Peyer's patch (tissue), 4 donors: ENCODE results near the gene SPHK2.

Source experiments
- CTCF ChIP-seq, 6 experiments: fragments of 450-650 bp in 4 of 6; fragments of 200-600 bp in 2 of 6; sonication (generic) in 1 of 6; IDR thresholded peaks; one replicate each; pipeline ENCODE4 v1.5.1; 2017 to 2019; ENCODE audit warnings: antibody characterized with exemption in 6 of 6, mild to moderate bottlenecking in 3 of 6, moderate library complexity in 1 of 6
- POLR2A ChIP-seq, 2 donors: fragments of 450-650 bp; IDR thresholded peaks; one replicate each; pipeline ENCODE4 v1.5.1; 2017; ENCODE audit warnings: antibody characterized with exemption in 2 of 2, mild to moderate bottlenecking in 2 of 2, moderate library complexity in 2 of 2

GRCh38 chr19:48603001-48603400 lies 16.3 kb upstream of the SPHK2 start:
- TF ChIP-seq CTCF (IDR thresholded peaks at IDR 0.05): no peak
- TF ChIP-seq POLR2A (IDR thresholded peaks at IDR 0.05): no peak
